HUES6 (cell line): Measurements from ENCODE around the gene DMRTA2.

ENCODE experiments used
- H3K27ac ChIP-seq: 2 replicates; pipeline ENCODE4 v1.7.0; 2013; ENCODE audit warnings: low read depth, mild to moderate bottlenecking, low read length, inconsistent platforms
- H3K27me3 ChIP-seq: 2 replicates; pipeline ENCODE4 v1.6.1; 2013; ENCODE audit warnings: low read length; ENCODE audit not compliant: control insufficient read depth, insufficient read depth
- H3K36me3 ChIP-seq: 2 replicates; pipeline ENCODE4 v1.6.1; 2013; ENCODE audit warnings: low read length; ENCODE audit not compliant: control insufficient read depth, insufficient read depth
- H3K4me1 ChIP-seq: 2 replicates; pipeline ENCODE4 v1.6.1; 2013; ENCODE audit warnings: low read length; ENCODE audit not compliant: control insufficient read depth, insufficient read depth
- H3K4me3 ChIP-seq: 2 replicates; pipeline ENCODE4 v1.5.1; 2013; ENCODE audit warnings: low read depth, low read length
- H3K9ac ChIP-seq: one replicate; pipeline ENCODE4 v1.6.1; 2013; ENCODE audit warnings: mild to moderate bottlenecking, low read length
- H3K9me3 ChIP-seq: 2 replicates; pipeline ENCODE4 v1.6.1; 2013; ENCODE audit warnings: low read depth, low read length; ENCODE audit not compliant: control insufficient read depth, insufficient read depth

The DMRTA2 gene

DNA sequence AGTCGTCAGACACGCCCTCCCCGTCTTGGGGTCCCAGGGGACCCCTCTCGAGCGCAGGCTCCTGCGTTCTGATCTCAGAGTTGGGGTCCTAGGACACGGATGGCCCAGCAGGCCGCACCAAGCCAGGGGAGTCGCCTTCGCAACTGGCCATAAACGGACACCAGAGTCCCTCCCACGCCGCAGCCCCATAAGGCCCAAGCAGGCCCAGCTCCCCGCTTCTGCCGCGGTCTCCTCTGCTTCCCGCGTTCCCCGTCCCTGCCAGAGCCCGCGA lies 633 bp downstream of the DMRTA2 start:
- Histone ChIP-seq H3K36me3 (no peaks in the 10 kb centered on the region), H3K27me3 (peaks cover 100% of the 10 kb centered on the region), H3K27ac (no peak overlapping the region), H3K4me3 (peak overlapping the region; percentile 68), H3K9ac (no peak overlapping the region), H3K9me3 (no peaks in the 10 kb centered on the region), H3K4me1 (peaks cover 35% of the 10 kb centered on the region)

DNA sequence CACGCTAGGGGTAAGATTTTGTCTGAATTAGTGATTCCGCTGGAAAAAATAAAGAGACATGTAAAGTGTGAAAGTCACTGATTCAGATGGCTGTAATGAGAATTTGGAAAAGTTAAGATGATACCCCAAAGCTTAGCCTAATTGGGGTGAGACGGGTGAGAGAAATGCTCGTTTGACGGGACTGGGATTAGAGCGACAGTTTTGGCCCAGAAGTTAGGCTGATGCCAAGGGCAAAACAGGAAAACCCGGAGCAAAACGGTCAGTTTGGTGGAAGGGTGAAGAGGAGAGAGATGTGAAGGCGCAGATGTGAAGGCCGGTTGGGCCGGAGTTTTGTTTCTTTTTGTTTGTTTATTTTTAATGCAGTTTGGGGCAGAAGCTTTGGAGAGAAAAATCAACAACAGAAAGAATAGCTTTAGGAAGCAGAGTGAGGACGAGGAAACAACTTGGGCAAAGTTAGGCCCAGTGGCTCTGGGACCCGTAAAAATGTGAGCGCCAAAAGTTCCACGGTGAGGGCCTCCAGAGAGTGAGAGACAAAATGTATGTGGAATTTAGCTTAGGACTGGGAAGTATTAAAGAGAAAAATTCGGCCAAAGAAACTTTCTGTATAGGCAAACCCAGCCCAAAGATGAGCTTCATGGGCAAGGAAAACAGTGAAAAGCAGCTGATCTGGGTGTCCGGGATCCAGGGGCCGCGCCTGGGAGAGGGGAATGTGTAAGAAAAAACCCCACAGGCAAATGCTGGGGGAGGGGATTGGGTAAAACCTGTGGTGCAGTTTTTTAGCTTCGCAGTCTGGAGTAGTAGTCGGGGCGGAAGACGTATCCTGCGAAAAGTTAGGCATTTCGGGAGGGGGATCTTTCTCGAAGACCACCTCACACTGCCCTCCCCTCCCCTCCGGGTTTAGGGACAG lies 1.2 kb downstream of the DMRTA2 start:
- H3K4me1 ChIP-seq = peaks cover 29% of the 10 kb centered on the region
- peak overlapping the region; percentile 68 for H3K4me3 ChIP-seq
- H3K9ac ChIP-seq = no peak overlapping the region
- H3K27me3 ChIP-seq = peaks cover 100% of the 10 kb centered on the region
- no peaks in the 10 kb centered on the region for H3K36me3 ChIP-seq
- H3K9me3 ChIP-seq = no peaks in the 10 kb centered on the region
- H3K27ac ChIP-seq = no peak overlapping the region

DNA sequence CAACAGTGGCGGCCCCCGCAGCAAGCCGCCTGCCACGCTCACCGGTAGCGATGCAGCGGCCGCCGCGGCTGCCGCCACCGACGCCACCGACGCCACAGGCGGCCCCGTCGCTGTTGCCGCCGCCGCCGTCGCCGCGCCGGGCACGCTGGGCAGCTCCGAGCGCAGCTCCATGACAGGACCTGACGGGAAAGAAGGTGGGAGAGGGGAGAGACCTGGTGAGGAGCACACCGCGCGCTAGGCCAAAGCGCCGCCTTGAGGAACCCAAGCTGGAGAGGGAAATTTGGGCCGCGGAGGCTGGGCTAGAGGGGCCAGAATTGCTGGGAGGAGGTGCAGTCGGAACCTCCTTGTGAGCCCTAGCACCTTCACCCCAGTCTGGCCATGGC lies 1.9 kb downstream of the DMRTA2 start:
- peaks cover 100% of the 10 kb centered on the region for H3K27me3 ChIP-seq
- no peaks in the 10 kb centered on the region for H3K9me3 ChIP-seq
- no peaks in the 10 kb centered on the region for H3K36me3 ChIP-seq
- H3K4me1 ChIP-seq = peaks cover 28% of the 10 kb centered on the region
- no peak overlapping the region for H3K9ac ChIP-seq
- H3K4me3 ChIP-seq = peak overlapping the region; percentile 56
- H3K27ac ChIP-seq = no peak overlapping the region

GRCh38 chr1:50420689-50421365 lies 2.4 kb downstream of the DMRTA2 start:
- Histone ChIP-seq H3K27me3 (peaks cover 100% of the 10 kb centered on the region), H3K4me3 (peak overlapping the region; percentile 56), H3K9me3 (no peaks in the 10 kb centered on the region), H3K9ac (no peak overlapping the region), H3K4me1 (peaks cover 28% of the 10 kb centered on the region), H3K36me3 (no peaks in the 10 kb centered on the region), H3K27ac (no peak overlapping the region)

GRCh38 chr1:50419907-50420677 lies 3.2 kb downstream of the DMRTA2 start:
- Histone ChIP-seq H3K9me3 (no peaks in the 10 kb centered on the region), H3K36me3 (no peaks in the 10 kb centered on the region), H3K4me3 (peak overlapping the region; percentile 56), H3K4me1 (peaks cover 23% of the 10 kb centered on the region), H3K27ac (no peak overlapping the region), H3K9ac (no peak overlapping the region), H3K27me3 (peaks cover 100% of the 10 kb centered on the region)

DNA sequence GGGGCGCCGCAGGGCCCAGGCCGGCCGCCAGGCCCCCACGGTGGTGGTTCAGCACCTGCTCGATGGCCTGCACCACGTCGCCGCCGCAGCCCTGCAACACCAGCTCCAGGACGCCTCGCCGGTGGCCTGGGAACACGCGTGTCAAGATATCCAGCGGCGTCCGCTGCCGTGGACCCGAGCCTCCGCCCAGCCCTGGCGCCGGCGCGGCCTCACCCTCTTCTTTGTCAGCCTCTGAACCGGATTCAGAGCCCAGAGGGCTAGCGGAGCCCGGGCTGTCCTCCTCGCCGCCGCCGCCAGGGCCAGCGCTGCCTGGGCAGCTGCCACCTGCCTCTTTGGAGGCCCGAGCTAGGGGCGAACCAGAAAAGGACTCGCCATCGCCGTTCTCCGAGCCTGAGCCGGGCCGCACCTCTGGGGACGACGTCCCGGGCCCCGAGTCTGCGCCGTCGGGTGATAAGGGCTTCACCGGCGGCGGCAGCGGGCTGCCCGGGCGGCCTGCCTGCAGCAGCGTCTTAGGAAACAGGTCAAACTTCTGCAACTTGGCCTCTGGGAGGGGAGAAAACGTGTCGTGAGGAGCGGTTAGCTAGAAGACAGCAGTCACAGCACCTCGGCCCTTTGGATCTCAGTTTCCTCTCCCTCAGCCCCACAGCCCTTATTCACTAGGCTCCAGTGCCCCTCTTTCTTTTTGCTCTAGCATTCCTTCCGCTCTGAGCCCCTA lies 3.9 kb downstream of the DMRTA2 start:
- Histone ChIP-seq H3K9me3 (no peaks in the 10 kb centered on the region), H3K4me1 (peaks cover 15% of the 10 kb centered on the region), H3K27me3 (peaks cover 100% of the 10 kb centered on the region)

DNA sequence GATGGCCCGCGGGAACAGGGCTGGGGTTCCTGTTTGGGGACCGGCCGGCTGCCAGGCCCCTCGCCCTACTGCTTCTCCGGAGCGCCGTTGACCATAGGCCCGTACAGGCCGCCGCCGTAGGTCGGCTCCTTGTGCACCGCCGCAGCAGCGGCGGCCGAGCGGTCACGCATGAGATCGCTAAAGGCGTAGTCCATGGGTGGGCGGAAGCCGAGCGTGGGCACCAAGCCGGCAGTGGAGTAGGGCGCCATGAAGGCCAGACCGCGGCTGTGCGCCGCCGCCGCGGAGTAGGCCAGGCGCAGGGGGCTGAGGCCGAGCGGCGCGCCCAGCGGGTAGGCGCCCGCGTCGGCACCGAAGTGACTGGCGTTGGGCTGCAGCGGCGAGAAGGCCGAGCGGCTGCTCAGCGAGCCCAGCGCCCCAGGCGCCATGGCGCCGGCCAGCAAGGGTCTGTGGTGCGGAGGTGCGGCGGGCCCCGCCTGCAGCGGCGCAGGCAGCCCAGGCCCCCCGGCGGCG lies 4.6 kb downstream of the DMRTA2 start:
- Histone ChIP-seq H3K36me3 (no peaks in the 10 kb centered on the region), H3K27me3 (peaks cover 100% of the 10 kb centered on the region), H3K9ac (no peak overlapping the region), H3K4me3 (peak overlapping the region; percentile 59), H3K4me1 (peaks cover 15% of the 10 kb centered on the region), H3K27ac (no peak overlapping the region), H3K9me3 (no peaks in the 10 kb centered on the region)

More for the DNA sequence above, 3.9 kb downstream of the DMRTA2 start:
- Histone ChIP-seq H3K9ac (no peak overlapping the region), H3K4me3 (peak overlapping the region; percentile 18; the same call in 1 of the 2 replicates), H3K36me3 (no peaks in the 10 kb centered on the region), H3K27ac (no peak overlapping the region)

DNA sequence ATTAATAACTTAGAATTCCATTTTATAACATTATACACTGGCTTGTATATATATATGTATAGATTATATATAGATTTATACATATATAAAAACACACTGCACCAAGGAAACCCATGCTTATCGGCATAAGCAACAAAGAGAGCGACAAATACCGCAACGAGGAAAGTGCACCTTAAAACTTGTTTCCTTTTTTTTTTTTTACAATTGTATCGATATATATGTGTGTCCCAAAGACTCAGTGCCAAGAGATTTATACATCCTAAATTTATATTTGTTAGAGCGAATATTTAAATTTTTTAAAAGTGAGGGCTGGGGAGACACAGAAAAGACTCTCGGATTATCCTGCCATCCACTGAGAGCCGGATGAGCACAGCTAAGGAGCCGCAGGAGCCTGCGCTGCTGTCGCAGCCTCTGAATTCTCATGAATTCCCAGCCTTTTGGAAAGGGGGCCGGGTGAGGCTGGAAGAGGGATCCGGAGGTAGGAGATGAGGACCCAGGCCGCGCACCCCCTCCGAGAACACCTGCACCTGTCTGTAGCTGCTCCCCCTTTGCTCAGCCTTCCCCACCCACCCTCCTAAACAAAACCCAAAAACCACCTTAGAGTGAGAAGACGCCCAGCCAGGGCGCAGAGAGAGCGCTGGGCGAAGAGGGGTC lies 5.2 kb downstream of the DMRTA2 start:
- no peaks in the 10 kb centered on the region for H3K36me3 ChIP-seq
- H3K9ac ChIP-seq = no peak overlapping the region
- no peak overlapping the region for H3K27ac ChIP-seq
- H3K4me3 ChIP-seq = peak overlapping the region; percentile 65
- peaks cover 100% of the 10 kb centered on the region for H3K27me3 ChIP-seq
- peaks cover 15% of the 10 kb centered on the region for H3K4me1 ChIP-seq
- no peaks in the 10 kb centered on the region for H3K9me3 ChIP-seq

DNA sequence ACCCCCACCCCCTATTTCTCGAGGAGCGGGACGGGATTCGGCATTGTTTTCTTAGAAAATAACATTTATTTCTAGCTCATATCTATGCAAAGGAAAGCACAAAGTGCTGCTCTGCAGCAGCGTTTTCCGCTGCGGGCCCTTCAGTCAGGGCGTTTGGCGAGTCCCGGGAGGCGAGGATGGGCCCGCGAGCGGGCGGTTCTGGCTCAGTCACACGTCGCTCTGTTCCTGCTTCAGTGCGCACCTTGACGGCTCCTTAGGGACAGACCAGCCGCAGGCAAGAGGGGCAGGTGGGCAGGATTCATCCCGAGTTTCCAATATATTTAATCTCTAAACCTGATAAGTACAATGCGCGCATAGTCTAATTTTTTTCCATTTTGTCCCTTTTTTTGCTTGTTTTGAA lies 5.7 kb downstream of the DMRTA2 start:
- peak overlapping the region; percentile 65; the same call in 1 of the 2 replicates for H3K4me3 ChIP-seq

More for the DNA sequence above, 5.7 kb downstream of the DMRTA2 start:
- H3K36me3 ChIP-seq = no peaks in the 10 kb centered on the region
- H3K9ac ChIP-seq = no peak overlapping the region
- peaks cover 9% of the 10 kb centered on the region for H3K4me1 ChIP-seq
- H3K9me3 ChIP-seq = peaks cover 3% of the 10 kb centered on the region; the same call in 1 of the 2 replicates
- peaks cover 100% of the 10 kb centered on the region for H3K27me3 ChIP-seq
- H3K27ac ChIP-seq = no peak overlapping the region
